Esophagus squamous epithelium (tissue), 5 donors: ENCODE results near the gene TMEFF1. TPM values are rescaled to one million over a fixed set of nuclear protein-coding genes. Genes with fewer than 3 reads are reported as not detected.

Source experiments
- DNase-seq: peaks from one replicate; lab custom pipeline; 2025; lab: John Stamatoyannopoulos, UW
- H3K27ac ChIP-seq, 4 donors: fragments of 200-600 bp; sonication (generic); one replicate each; pipeline ENCODE4 v1.5.1; 2016 to 2019; ENCODE audit warnings: mild to moderate bottlenecking in 1 of 4
- H3K27me3 ChIP-seq, 4 donors: fragments of 200-600 bp; sonication (generic); 1 replicate in 3 of 4; 2 replicates in 1 of 4; pipeline versions ENCODE4 v1.5.1 to v1.6.0; 2017 to 2021; ENCODE audit warnings: antibody characterized with exemption in 1 of 4
- H3K36me3 ChIP-seq, 3 donors: fragments of 200-600 bp; sonication (generic); one replicate each; pipeline ENCODE4 v1.5.1; 2016 to 2019
- H3K4me1 ChIP-seq, 3 donors: fragments of 200-600 bp; sonication (generic); one replicate each; pipeline ENCODE4 v1.5.1; 2017 to 2019
- H3K4me3 ChIP-seq, 4 donors: fragments of 200-600 bp; sonication (generic); 1 replicate in 3 of 4; 2 replicates in 1 of 4; pipeline ENCODE4 v1.5.1; 2016 to 2019; ENCODE audit warnings: mild to moderate bottlenecking in 2 of 4, moderate library complexity in 1 of 4
- H3K9me3 ChIP-seq, 3 donors: fragments of 200-600 bp; sonication (generic); one replicate each; pipeline ENCODE4 v1.5.1; 2016 to 2019
- POLR2A ChIP-seq, 4 donors: fragments of 450-650 bp; IDR thresholded peaks; one replicate each; pipeline ENCODE4 v1.6.1; 2017; ENCODE audit warnings: antibody characterized with exemption in 4 of 4, mild to moderate bottlenecking in 4 of 4, moderate library complexity in 3 of 4
- WGBS, 2 donors: methylation state at CpG; one replicate each; pipeline ENCODE4 v1.1.5; 2018; 5-methylcytosine and 5-hydroxymethylcytosine counted together
- intact Hi-C: fragments of 100-400 bp; cut with DNase I; formaldehyde crosslinking; loops from one replicate; pipeline ENCODE4 v1.15.0; 2022
- total RNA-seq, 4 donors: library from RNA; depleted of rRNA; stranded (reverse); fragments of >200 nt; gene quantifications; one replicate each; pipeline ENCODE4 v1.1.0, GENCODE V29; 2016
- TF ChIP-seq, protein P1 (sequence below), 6 experiments: fragments of 450-650 bp in 4 of 6; fragments of 200-600 bp in 2 of 6; sonication (generic) in 2 of 6; IDR thresholded peaks; one replicate each; pipeline ENCODE4 v1.5.1; 2016 to 2019; ENCODE audit warnings: antibody characterized with exemption in 6 of 6, mild to moderate bottlenecking in 4 of 6, moderate library complexity in 4 of 6
- donor health status: DM: yes; HTN: yes; CAD: no.

TMEFF1 gene
- total RNA-seq, 4 donors from 2014 or later: 0.57 TPM; not detected in 3

DNA sequence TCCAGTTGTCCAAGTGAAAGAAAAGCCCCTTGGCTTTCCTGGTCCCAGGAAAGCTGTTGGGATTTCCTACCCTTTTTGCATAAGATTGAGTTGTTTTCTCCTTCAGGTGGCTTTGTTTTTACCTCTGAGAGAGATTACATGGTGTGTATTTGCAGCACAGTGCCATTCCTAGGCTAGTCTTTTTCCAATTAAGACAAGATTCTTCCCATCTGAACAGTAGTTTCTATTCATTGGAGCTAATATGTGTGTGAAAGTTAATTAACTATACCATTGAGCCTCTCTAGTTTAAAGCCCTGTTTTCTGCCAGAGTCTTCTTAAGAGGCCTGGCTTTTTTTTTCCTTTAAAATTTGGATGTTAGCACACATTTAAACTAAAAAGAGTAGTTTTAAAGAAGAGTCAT, 25.9 kb upstream of the TMEFF1 start:
- Histone ChIP-seq H3K9me3 (no peaks in the 10 kb centered on the region), H3K4me1 (peaks cover 0 to 3% (median 2%) of the 10 kb centered on the region in 3 donors), H3K4me3 (no peak overlapping the region), H3K36me3 (peaks cover 0 to 55% (median 0%) of the 10 kb centered on the region in 3 donors), H3K27me3 (no peaks in the 10 kb centered on the region), H3K27ac (no peak overlapping the region)
- DNase-seq: no peak
- intact Hi-C loops: no loop called here
- no peak for TF ChIP-seq POLR2A (IDR thresholded peaks at IDR 0.05)
- TF ChIP-seq, protein P1, sequence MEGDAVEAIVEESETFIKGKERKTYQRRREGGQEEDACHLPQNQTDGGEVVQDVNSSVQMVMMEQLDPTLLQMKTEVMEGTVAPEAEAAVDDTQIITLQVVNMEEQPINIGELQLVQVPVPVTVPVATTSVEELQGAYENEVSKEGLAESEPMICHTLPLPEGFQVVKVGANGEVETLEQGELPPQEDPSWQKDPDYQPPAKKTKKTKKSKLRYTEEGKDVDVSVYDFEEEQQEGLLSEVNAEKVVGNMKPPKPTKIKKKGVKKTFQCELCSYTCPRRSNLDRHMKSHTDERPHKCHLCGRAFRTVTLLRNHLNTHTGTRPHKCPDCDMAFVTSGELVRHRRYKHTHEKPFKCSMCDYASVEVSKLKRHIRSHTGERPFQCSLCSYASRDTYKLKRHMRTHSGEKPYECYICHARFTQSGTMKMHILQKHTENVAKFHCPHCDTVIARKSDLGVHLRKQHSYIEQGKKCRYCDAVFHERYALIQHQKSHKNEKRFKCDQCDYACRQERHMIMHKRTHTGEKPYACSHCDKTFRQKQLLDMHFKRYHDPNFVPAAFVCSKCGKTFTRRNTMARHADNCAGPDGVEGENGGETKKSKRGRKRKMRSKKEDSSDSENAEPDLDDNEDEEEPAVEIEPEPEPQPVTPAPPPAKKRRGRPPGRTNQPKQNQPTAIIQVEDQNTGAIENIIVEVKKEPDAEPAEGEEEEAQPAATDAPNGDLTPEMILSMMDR (IDR thresholded peaks at IDR 0.05): no peak

DNA sequence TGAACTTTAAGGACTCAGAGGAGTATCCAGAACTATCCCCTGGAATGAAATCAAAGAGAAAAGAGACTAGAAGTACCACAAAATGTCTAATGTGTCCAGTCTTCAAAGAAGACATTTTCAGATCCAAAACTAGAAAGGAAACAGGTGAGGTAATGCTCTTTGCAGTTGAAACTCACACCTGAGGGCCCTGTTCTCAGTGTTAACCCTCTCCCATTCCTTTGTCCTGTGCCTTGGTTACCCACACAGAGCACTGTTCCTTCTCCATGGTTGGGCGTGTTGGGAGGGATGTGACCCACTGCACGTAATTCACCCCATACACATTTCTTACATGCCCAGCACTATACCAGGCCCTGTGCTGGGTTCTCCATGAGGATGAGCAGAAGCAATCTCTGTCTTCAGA, 24.7 kb upstream of the TMEFF1 start:
- peaks cover 0 to 3% (median 2%) of the 10 kb centered on the region in 3 donors for H3K4me1 ChIP-seq
- H3K27me3 ChIP-seq: no peaks in the 10 kb centered on the region
- no peaks in the 10 kb centered on the region for H3K9me3 ChIP-seq
- H3K36me3 ChIP-seq: peaks cover 0 to 56% (median 0%) of the 10 kb centered on the region in 3 donors
- no peak for DNase-seq
- 83 to 94% methylated on average over 2 of the region's 2 CpGs for WGBS, 2 donors
- TF ChIP-seq, protein P1 (IDR thresholded peaks at IDR 0.05): no peak
- no peak for TF ChIP-seq POLR2A (IDR thresholded peaks at IDR 0.05)
- no peak overlapping the region for H3K4me3 ChIP-seq
- intact Hi-C loops: no loop called here
- H3K27ac ChIP-seq: no peak overlapping the region

DNA sequence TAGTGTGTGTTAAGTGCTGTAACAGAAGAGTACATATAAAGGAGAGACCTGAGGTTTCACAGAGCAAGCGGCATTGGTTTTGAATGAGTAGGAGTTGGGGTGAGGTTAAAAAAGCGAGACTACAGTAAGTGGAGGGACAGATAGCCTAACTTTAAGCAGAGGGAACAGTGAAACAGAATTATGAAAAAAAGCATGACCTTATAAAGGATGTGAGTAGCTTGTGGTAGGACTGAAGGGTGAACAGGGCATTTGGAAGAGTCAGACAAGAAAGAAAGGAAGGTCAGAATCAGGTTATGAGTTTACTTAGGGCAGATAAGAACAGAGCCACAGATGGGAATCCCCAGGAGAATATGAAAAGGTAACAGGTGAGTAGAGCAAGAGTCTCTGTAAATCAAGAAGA, 23.5 kb upstream of the TMEFF1 start:
- peaks cover 0 to 58% (median 0%) of the 10 kb centered on the region in 3 donors for H3K36me3 ChIP-seq
- H3K27me3 ChIP-seq: no peaks in the 10 kb centered on the region
- TF ChIP-seq, protein P1 (IDR thresholded peaks at IDR 0.05): no peak
- no peak for TF ChIP-seq POLR2A (IDR thresholded peaks at IDR 0.05)
- intact Hi-C loops: no loop called here
- 89 to 100% methylated on average over 2 of the region's 2 CpGs for WGBS, 2 donors
- no peak overlapping the region for H3K27ac ChIP-seq
- H3K9me3 ChIP-seq: no peaks in the 10 kb centered on the region
- no peaks in the 10 kb centered on the region for H3K4me1 ChIP-seq
- no peak for DNase-seq
- H3K4me3 ChIP-seq: no peak overlapping the region

DNA sequence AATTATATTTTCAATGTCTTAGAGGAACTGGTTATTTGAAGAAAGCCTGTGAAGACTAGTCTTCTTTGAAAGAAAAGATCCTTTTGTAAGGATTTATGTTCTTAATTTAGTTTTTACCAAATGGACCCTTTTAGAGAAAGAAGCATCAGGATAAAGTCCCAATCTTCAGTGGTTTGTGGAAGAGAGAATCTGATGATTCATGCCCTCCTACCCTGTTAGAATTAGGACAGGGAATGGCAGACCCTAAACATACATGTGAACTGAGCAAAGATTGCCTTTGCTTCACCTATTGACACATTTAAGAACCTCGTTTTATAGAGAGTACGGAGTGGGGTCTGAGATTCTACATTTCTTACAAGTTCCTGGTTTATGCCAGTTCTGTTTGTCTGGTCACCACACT, 20.1 kb upstream of the TMEFF1 start:
- no peak for DNase-seq
- WGBS, 2 donors: 97% methylated on average over 2 of the region's 2 CpGs
- intact Hi-C loops: no loop called here
- no peaks in the 10 kb centered on the region for H3K27me3 ChIP-seq
- H3K4me1 ChIP-seq: no peaks in the 10 kb centered on the region
- H3K36me3 ChIP-seq: peaks cover 0 to 49% (median 0%) of the 10 kb centered on the region in 3 donors
- no peak overlapping the region for H3K27ac ChIP-seq
- H3K9me3 ChIP-seq: no peaks in the 10 kb centered on the region
- TF ChIP-seq, protein P1 (IDR thresholded peaks at IDR 0.05): no peak
- TF ChIP-seq POLR2A (IDR thresholded peaks at IDR 0.05): no peak
- H3K4me3 ChIP-seq: no peak overlapping the region

DNA sequence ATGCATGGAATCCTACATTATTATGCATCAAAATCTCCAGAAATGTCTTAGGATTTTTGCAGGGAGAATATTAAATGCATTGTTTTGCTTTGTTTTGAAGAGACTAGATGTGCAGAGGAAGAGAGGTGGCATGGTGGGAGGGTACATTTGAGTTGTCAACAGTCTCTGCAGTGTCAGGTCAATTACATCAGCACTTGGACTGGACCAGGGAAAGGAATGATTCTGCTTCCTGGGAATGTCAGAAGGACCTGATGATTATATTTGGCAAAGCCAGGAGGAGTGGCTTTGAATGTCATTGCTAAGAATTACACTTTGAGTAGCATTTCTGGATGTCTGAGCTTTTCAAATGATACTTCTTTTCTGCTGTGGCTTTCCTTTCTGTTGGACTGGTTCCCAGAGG, 17.5 kb upstream of the TMEFF1 start:
- TF ChIP-seq, protein P1 (IDR thresholded peaks at IDR 0.05): no peak
- TF ChIP-seq POLR2A (IDR thresholded peaks at IDR 0.05): no peak

More for the DNA sequence above, 17.5 kb upstream of the TMEFF1 start:
- Histone ChIP-seq H3K27me3 (no peaks in the 10 kb centered on the region), H3K4me1 (no peaks in the 10 kb centered on the region), H3K36me3 (peaks cover 0 to 40% (median 0%) of the 10 kb centered on the region in 3 donors), H3K27ac (no peak overlapping the region), H3K4me3 (no peak overlapping the region), H3K9me3 (no peaks in the 10 kb centered on the region)
- DNase-seq: no peak
- intact Hi-C loops: no loop called here
